Measurements from ENCODE around the gene C16orf87.

Gene C16orf87

DNA sequence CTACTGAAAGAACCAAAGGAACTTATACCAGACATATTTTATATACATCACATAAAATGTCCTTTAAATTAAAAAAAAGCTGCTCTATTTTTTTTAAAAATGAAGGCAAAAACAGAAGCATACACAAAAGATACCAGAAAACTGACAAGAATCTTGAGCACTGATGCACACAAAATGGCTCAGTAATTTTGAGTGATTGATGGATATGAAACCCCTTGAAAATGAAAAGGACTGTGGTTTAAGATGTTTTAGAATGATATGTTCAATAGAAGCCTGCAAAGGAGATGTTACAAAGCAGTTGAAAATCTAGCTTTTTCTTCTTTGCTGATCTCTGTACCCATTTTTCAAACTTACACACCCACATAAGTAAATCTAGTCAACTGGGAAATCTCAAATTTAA lies 2.7 kb downstream of the C16orf87 start:
- TF ChIP-seq, protein P1, sequence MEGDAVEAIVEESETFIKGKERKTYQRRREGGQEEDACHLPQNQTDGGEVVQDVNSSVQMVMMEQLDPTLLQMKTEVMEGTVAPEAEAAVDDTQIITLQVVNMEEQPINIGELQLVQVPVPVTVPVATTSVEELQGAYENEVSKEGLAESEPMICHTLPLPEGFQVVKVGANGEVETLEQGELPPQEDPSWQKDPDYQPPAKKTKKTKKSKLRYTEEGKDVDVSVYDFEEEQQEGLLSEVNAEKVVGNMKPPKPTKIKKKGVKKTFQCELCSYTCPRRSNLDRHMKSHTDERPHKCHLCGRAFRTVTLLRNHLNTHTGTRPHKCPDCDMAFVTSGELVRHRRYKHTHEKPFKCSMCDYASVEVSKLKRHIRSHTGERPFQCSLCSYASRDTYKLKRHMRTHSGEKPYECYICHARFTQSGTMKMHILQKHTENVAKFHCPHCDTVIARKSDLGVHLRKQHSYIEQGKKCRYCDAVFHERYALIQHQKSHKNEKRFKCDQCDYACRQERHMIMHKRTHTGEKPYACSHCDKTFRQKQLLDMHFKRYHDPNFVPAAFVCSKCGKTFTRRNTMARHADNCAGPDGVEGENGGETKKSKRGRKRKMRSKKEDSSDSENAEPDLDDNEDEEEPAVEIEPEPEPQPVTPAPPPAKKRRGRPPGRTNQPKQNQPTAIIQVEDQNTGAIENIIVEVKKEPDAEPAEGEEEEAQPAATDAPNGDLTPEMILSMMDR (IDR thresholded peaks at IDR 0.05; ENCODE audit: insufficient read depth, missing control alignments): no peak
- FAIRE-seq: no peak
- no peak for DNase-seq (ENCODE audit: insufficient read length, low spot score)

DNA sequence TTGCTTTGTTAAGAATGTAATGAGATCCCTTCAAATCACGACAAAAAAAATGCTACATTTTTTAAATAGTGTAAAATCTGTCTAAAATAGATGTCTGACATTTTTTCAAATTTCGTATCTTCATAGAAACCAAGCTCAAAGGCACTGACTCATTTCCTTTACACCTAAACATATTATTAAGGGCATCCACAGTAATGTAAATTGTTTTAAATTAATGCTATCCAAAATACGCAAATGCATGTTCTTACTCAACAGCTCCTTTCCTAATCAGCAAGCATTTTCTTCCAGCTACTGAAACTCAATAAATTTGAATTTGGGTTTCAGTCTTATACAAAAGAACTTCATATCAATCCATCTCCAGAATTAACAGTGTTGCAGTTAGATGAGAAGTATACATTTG lies 4.3 kb downstream of the C16orf87 start:
- TF ChIP-seq, protein P1 (IDR thresholded peaks at IDR 0.05; ENCODE audit: insufficient read depth, missing control alignments): no peak
- FAIRE-seq: no peak
- no peak for DNase-seq (ENCODE audit: insufficient read length, low spot score)

DNA sequence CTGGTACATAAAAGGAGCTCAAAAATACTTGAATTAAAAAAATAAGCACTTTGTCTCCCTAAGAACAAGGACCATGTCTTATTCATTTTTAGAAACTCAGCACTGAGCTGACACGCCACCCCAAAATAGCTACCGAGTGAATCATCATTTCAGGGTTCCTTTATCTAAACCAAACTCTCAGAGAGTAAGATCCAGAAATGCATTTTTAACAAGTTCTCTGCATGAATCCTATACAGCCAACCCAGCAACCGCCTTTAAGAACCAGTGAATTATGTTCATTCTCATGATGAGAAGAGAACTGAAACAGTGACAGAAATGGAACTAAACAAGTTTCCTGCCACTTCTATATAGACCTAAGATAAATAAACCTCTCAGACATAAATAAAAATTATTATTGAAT lies 8.7 kb downstream of the C16orf87 start:
- TF ChIP-seq, protein P1 (IDR thresholded peaks at IDR 0.05; ENCODE audit: insufficient read depth, missing control alignments): no peak
- no peak for FAIRE-seq
- no peak for DNase-seq (ENCODE audit: insufficient read length, low spot score)

DNA sequence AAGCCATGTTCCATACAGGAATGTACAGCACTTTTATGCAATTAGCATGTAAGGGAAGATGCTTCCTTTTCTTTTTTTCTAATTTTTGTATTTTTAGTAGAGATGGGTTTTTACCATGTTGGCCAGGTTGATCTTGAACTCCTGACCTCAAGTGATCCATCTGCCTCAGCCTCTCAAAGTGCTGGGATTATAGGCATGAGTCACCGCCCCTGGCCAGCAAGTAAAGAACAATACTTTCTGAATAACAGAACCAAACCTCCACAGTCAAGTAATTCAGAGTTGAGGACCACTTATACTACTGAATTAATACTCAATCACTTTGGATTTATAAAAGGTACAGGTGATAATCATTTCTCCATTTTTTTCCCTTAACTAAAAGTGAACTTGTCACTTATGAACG lies 13.0 kb downstream of the C16orf87 start:
- FAIRE-seq (no peak), DNase-seq (ENCODE audit: insufficient read length, low spot score) (no peak)
- TF ChIP-seq, protein P1 (IDR thresholded peaks at IDR 0.05; ENCODE audit: insufficient read depth, missing control alignments): no peak

DNA sequence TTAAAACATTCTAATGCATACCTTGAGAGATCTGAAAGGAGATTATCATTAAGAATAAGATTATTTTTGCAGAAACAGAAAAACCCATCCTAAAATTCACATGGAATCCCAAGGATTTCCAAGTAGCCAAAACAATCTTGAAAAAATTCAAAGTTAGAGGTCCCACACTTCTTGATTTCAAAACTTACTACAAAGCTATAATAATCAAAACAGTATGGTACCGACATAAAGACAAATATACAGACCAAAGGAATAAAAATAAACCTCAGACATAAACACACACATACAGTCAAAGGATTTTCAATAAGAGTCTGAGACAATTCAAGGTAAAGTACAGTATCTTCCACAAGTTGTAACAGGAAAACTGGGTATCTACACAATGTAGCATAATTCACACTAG lies 16.2 kb downstream of the C16orf87 start:
- FAIRE-seq (no peak), DNase-seq (ENCODE audit: insufficient read length, low spot score) (no peak)
- TF ChIP-seq, protein P1 (IDR thresholded peaks at IDR 0.05; ENCODE audit: insufficient read depth, missing control alignments): no peak

DNA sequence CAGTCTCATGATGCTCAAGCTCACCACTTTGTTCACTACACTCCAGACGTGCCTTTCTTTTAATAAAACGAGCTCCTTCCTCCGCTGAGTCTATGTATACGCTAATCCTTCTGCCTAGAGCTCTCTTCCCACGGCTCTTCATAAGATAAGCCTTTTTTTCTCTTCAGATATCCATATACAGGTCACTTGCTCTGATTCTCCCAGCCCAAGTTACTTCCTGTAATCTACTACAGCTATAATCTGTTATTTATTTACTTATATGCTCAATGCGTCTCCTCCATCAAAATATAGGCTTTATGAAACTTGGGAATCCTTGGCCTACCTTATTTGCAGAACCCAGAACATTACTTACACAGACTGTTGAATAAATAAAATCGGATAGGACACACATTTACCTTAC lies 17.4 kb downstream of the C16orf87 start:
- FAIRE-seq (no peak), DNase-seq (ENCODE audit: insufficient read length, low spot score) (no peak)
- TF ChIP-seq, protein P1 (IDR thresholded peaks at IDR 0.05; ENCODE audit: insufficient read depth, missing control alignments): no peak

DNA sequence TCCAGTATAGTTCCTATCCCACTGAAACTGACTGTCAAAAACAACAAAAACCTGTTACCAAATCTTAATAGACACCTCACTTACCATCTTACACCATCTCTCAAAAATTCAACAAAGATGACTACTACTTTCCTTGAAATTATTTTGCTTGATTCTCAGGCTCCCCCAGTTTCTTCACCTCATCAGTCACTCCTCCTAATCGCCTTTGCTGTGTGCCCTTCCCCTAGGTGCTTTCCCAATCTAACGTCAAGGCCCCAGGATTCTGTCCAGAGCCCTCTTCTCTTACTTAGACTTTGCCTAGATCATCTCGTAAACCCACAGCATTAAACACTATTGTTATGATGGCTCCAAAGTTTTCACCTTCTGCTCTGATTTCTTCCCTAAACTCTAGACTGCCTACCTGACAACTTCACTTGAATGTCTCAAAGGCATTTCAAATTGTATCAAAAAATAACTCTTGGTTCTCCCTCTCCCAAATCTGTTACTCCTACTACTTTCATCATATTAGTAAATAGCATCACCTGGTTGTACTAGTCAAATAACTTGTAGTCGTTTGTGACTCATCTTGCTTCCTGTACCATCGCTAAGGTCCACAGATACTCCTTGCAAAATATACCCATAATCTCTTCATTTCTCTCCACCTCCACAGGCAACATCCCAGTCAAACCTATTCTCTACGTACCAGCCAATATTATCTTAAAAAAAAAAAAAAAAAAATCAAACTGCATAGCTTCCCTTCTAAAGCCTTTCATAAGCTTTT lies 18.0 kb downstream of the C16orf87 start:
- TF ChIP-seq, protein P1 (IDR thresholded peaks at IDR 0.05; ENCODE audit: insufficient read depth, missing control alignments): no peak
- no peak for FAIRE-seq
- no peak for DNase-seq (ENCODE audit: insufficient read length, low spot score)

Measured in D721Med (cell line).